ENCODE results near the gene PPIL4. TPM values are rescaled to one million over a fixed set of nuclear protein-coding genes. Genes with fewer than 3 reads are reported as not detected.

Gene PPIL4
- polyA plus RNA-seq, 1 donor = 35.6 TPM

- H3K9me3 ChIP-seq (ENCODE audit: control insufficient read depth, low read depth, low read length) = peaks cover 3% of the 10 kb centered on the region
- peak overlapping the region; percentile 95 for H3K4me3 ChIP-seq (ENCODE audit: low read length)
- WGBS (ENCODE audit: insufficient coverage, low lambda C conversion rate) = no CpG with 5 or more reads among the region's 81 CpGs
- no peaks in the 10 kb centered on the region for H3K4me1 ChIP-seq (ENCODE audit: control insufficient read depth, insufficient read depth, low read length)
- H3K27me3 ChIP-seq (ENCODE audit: control insufficient read depth, insufficient read depth, low read length) = peaks cover 8% of the 10 kb centered on the region
- no peaks in the 10 kb centered on the region for H3K36me3 ChIP-seq (ENCODE audit: control insufficient read depth, insufficient read depth, low read length)
- H3K27ac ChIP-seq (ENCODE audit: low read length) = peak overlapping the region; percentile 79
- DNase-seq = peak in 1 of 2 donors; percentile 24
These were observed 20.8 kb upstream of the PPIL4 start for GRCh38 chr6:149566410-149567193.

- peak; percentile 96 to 97 for DNase-seq
- no peaks in the 10 kb centered on the region for H3K36me3 ChIP-seq (ENCODE audit: control insufficient read depth, insufficient read depth, low read length)
- H3K4me3 ChIP-seq (ENCODE audit: low read length) = peak within 1 kb of the TSS; percentile 95
- no peaks in the 10 kb centered on the region for H3K4me1 ChIP-seq (ENCODE audit: control insufficient read depth, insufficient read depth, low read length)
- no CpG with 5 or more reads among the region's 59 CpGs for WGBS (ENCODE audit: insufficient coverage, low lambda C conversion rate)
- H3K9me3 ChIP-seq (ENCODE audit: control insufficient read depth, low read depth, low read length) = peaks cover 3% of the 10 kb centered on the region
- H3K27ac ChIP-seq (ENCODE audit: low read length) = peak within 1 kb of the TSS; percentile 79
- H3K27me3 ChIP-seq (ENCODE audit: control insufficient read depth, insufficient read depth, low read length) = peaks cover 10% of the 10 kb centered on the region
These were observed 19.9 kb upstream of the PPIL4 start, which contains the start of gene GINM1 for GRCh38 chr6:149565527-149566409. Gene GINM1 (plus strand): TSS chr6:149566375. CDS start chr6:149566415, 40 bp downstream.

DNA sequence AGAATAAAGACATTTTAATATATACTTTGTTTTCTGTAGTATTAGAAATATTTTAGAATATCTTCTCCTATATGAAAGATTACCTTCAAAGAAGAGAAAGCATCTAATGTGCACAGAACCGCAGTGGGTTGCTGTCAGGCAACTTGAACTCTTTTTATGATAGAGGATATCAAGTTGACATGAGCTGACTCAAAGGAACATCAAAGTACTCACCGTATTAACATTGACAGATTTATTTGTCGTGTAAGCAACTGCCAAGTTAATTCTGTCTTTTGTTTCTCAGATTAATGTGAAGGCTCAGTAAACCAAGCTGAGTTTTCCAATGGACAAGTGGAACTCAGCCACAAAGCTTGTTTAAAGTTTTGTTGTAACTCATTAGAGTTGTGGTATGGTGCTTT, 18.1 kb upstream of the PPIL4 start:
- Histone ChIP-seq H3K27ac (ENCODE audit: low read length) (no peak overlapping the region), H3K4me3 (ENCODE audit: low read length) (no peak overlapping the region), H3K4me1 (ENCODE audit: control insufficient read depth, insufficient read depth, low read length) (no peaks in the 10 kb centered on the region), H3K36me3 (ENCODE audit: control insufficient read depth, insufficient read depth, low read length) (no peaks in the 10 kb centered on the region), H3K27me3 (ENCODE audit: control insufficient read depth, insufficient read depth, low read length) (peaks cover 12% of the 10 kb centered on the region), H3K9me3 (ENCODE audit: control insufficient read depth, low read depth, low read length) (peaks cover 3% of the 10 kb centered on the region)
- no peak for DNase-seq
- no CpG with 5 or more reads among the region's 3 CpGs for WGBS (ENCODE audit: insufficient coverage, low lambda C conversion rate)

DNA sequence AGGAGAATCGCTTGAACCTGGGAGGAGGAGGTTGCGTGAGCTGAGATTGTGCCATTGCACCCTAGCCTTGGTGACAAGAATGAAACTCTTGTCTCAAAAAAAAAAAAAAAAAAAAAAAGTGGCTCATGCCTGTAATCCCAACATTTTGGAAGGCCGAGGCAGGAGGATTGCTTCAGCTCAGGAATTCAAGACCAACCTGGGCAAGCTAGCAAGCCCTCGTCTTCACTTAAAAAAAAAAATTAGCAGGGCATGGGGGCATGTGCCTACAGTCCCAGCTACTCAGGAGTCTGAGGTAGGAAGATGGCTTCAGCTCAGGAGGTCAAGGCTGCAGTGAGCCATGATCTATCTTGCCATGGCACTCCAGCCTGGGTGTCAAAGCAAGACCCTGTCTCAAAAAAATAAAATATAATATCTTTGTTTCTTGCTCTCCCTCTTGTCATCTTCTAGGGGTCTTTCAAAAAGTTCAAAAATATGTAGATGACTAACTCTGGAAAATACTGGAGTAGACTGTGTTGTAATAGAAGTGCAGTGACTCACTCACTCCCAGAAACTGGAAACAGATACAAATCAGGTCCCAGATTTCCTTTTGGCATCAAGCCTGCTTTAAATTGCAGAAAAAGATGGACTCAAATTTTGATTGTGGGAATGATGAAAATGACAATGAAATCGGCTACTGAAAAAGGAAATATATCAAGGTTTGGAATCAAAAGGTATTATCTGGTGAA, 17.5 kb upstream of the PPIL4 start:
- Histone ChIP-seq H3K36me3 (ENCODE audit: control insufficient read depth, insufficient read depth, low read length) (no peaks in the 10 kb centered on the region), H3K9me3 (ENCODE audit: control insufficient read depth, low read depth, low read length) (peaks cover 3% of the 10 kb centered on the region), H3K4me1 (ENCODE audit: control insufficient read depth, insufficient read depth, low read length) (no peaks in the 10 kb centered on the region), H3K27me3 (ENCODE audit: control insufficient read depth, insufficient read depth, low read length) (peaks cover 12% of the 10 kb centered on the region), H3K4me3 (ENCODE audit: low read length) (no peak overlapping the region), H3K27ac (ENCODE audit: low read length) (no peak overlapping the region)
- WGBS (ENCODE audit: insufficient coverage, low lambda C conversion rate) = 100% methylated on average over 1 of the region's 5 CpGs
- no peak for DNase-seq

DNA sequence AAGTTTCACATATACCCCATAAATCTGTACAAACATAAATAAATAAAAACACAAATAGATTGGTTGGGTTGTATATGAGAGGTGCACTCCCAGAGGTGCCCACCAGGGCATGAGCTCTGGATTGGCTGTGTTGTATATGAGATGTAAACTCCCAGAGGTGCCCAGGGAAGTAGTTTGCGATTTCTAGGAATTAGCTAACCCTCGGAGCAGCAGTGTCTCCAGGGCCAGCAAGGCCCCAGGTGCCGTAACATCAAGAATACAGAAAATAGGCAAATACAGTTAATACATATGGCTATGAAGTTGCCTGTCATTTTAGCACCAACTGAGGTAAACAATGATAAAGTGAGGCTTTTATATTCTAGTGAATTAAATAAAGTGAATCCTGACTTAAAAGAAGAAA, 14.9 kb upstream of the PPIL4 start:
- H3K27me3 ChIP-seq (ENCODE audit: control insufficient read depth, insufficient read depth, low read length) = peaks cover 19% of the 10 kb centered on the region
- H3K4me3 ChIP-seq (ENCODE audit: low read length) = no peak overlapping the region
- H3K36me3 ChIP-seq (ENCODE audit: control insufficient read depth, insufficient read depth, low read length) = no peaks in the 10 kb centered on the region
- H3K27ac ChIP-seq (ENCODE audit: low read length) = no peak overlapping the region
- H3K4me1 ChIP-seq (ENCODE audit: control insufficient read depth, insufficient read depth, low read length) = no peaks in the 10 kb centered on the region
- no peaks in the 10 kb centered on the region for H3K9me3 ChIP-seq (ENCODE audit: control insufficient read depth, low read depth, low read length)
- no peak for DNase-seq
- no CpG with 5 or more reads among the region's 3 CpGs for WGBS (ENCODE audit: insufficient coverage, low lambda C conversion rate)

DNA sequence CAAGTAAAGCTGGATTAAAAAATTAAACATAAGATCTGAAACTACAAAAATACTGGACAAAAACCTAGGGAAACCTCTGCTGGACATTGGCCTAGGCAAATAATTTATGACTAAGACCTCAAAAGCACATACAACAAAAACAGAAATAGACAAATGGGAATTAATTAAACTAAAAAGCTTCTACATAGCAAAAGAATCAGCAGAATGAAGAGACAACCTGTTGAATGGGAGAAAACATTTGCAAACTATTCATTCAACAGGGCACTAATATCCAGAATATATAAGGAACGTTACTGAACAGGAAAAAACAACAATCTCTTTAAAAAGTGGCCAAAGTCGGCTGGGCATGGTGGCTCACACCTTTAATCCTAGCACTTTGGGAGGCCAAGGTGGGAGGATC, 13.5 kb upstream of the PPIL4 start:
- Histone ChIP-seq H3K27ac (ENCODE audit: low read length) (no peak overlapping the region), H3K4me1 (ENCODE audit: control insufficient read depth, insufficient read depth, low read length) (no peaks in the 10 kb centered on the region), H3K4me3 (ENCODE audit: low read length) (no peak overlapping the region), H3K9me3 (ENCODE audit: control insufficient read depth, low read depth, low read length) (no peaks in the 10 kb centered on the region), H3K36me3 (ENCODE audit: control insufficient read depth, insufficient read depth, low read length) (no peaks in the 10 kb centered on the region), H3K27me3 (ENCODE audit: control insufficient read depth, insufficient read depth, low read length) (peaks cover 19% of the 10 kb centered on the region)
- no peak for DNase-seq
- no CpG with 5 or more reads among the region's 2 CpGs for WGBS (ENCODE audit: insufficient coverage, low lambda C conversion rate)

DNA sequence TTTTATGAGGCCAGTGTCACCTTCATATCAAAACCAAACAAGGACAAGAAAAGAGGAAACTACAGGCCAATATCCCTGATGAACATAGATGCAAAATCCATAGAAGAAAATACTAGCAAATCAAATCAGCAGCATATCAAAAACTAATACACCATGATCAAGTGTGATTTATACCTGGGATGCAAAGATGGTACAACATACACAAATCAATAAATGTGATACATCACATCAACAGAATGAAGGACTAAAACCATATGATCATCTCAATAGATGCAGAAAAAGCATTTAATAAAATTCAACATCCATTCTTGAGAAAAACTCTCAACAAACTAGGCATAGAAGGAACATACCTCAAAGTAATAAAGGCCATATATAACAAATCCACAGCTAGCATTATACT, 12.2 kb upstream of the PPIL4 start:
- no peaks in the 10 kb centered on the region for H3K9me3 ChIP-seq (ENCODE audit: control insufficient read depth, low read depth, low read length)
- no peak overlapping the region for H3K4me3 ChIP-seq (ENCODE audit: low read length)
- DNase-seq = no peak
- H3K27me3 ChIP-seq (ENCODE audit: control insufficient read depth, insufficient read depth, low read length) = peaks cover 11% of the 10 kb centered on the region
- H3K27ac ChIP-seq (ENCODE audit: low read length) = no peak overlapping the region
- H3K4me1 ChIP-seq (ENCODE audit: control insufficient read depth, insufficient read depth, low read length) = no peaks in the 10 kb centered on the region
- H3K36me3 ChIP-seq (ENCODE audit: control insufficient read depth, insufficient read depth, low read length) = no peaks in the 10 kb centered on the region

DNA sequence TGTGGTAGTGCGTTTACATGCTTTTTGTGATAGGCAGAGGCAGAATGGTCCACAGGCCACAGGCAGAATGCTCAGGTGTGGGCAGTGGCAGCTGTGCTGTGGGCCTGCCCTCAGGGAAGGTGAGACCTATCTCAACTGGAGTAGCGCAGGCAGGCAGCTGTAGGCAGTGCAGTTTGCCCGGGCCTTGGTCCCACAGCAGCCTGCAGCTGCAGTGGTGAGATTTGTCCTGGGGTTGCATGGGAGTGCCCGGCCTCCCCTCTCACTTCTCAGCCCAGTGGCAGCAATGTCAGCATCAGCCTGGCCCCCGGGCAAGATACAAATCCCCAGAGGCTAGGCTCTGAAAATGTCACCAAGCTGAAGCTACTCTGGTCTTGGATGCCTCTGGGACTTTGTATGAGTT, 6.1 kb upstream of the PPIL4 start:
- Histone ChIP-seq H3K36me3 (ENCODE audit: control insufficient read depth, insufficient read depth, low read length) (no peaks in the 10 kb centered on the region), H3K4me3 (ENCODE audit: low read length) (no peak overlapping the region), H3K27me3 (ENCODE audit: control insufficient read depth, insufficient read depth, low read length) (peaks cover 13% of the 10 kb centered on the region), H3K9me3 (ENCODE audit: control insufficient read depth, low read depth, low read length) (no peaks in the 10 kb centered on the region), H3K4me1 (ENCODE audit: control insufficient read depth, insufficient read depth, low read length) (no peaks in the 10 kb centered on the region), H3K27ac (ENCODE audit: low read length) (no peak overlapping the region)
- no CpG with 5 or more reads among the region's 5 CpGs for WGBS (ENCODE audit: insufficient coverage, low lambda C conversion rate)
- DNase-seq = no peak

- Histone ChIP-seq H3K9me3 (ENCODE audit: control insufficient read depth, low read depth, low read length) (no peaks in the 10 kb centered on the region), H3K4me3 (ENCODE audit: low read length) (peak overlapping the region; percentile 90), H3K4me1 (ENCODE audit: control insufficient read depth, insufficient read depth, low read length) (peaks cover 8% of the 10 kb centered on the region), H3K36me3 (ENCODE audit: control insufficient read depth, insufficient read depth, low read length) (peaks cover 6% of the 10 kb centered on the region), H3K27ac (ENCODE audit: low read length) (peak overlapping the region; percentile 99), H3K27me3 (ENCODE audit: control insufficient read depth, insufficient read depth, low read length) (peaks cover 6% of the 10 kb centered on the region)
- peak; percentile 60 to 72 for DNase-seq
- no CpG with 5 or more reads among the region's 16 CpGs for WGBS (ENCODE audit: insufficient coverage, low lambda C conversion rate)
These were observed 537 bp downstream of the PPIL4 start for GRCh38 chr6:149545258-149545753.

Data from large intestine (tissue), 3 donors.